Measurements from ENCODE around the gene MYO5B.

DNA sequence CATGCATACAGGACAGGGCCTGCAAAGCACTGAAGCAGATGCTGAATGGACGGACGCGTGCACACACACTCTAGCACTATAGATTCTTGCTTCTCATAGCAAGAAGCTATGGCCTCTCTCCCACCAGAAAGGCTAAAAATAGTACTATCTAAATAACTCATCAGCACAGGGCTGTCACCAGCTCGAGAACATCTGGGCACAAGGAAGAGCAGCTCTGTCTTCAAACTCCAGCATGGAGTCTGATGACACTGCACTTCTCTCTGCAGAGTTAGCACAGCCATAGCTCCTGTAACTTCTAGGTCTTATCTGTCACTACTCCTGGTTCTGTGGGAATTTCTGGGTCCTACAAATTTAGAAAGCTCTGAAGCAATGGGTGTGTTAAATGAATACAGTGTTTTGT is 123.5 kb downstream of the MYO5B start:
- TF ChIP-seq SIN3A (IDR thresholded peaks at IDR 0.05; ENCODE audit: borderline replicate concordance, low read depth, low read length) (no peak), TAF1 (IDR thresholded peaks at IDR 0.05; ENCODE audit: borderline replicate concordance, low read depth, low read length) (no peak), RFX5 (IDR thresholded peaks at IDR 0.05; ENCODE audit: low read length) (no peak), EZH2phosphoT487 (IDR thresholded peaks at IDR 0.05; ENCODE audit: borderline replicate concordance, low read depth) (no peak), SMC3 (IDR thresholded peaks at IDR 0.05; ENCODE audit: low read depth, low read length) (no peak), RCOR1 (IDR thresholded peaks at IDR 0.05; ENCODE audit: low read length) (no peak), JUND (IDR thresholded peaks at IDR 0.05) (no peak), RXRA (IDR thresholded peaks at IDR 0.05; ENCODE audit: borderline replicate concordance, low read depth) (no peak)
- TF ChIP-seq, protein P1, sequence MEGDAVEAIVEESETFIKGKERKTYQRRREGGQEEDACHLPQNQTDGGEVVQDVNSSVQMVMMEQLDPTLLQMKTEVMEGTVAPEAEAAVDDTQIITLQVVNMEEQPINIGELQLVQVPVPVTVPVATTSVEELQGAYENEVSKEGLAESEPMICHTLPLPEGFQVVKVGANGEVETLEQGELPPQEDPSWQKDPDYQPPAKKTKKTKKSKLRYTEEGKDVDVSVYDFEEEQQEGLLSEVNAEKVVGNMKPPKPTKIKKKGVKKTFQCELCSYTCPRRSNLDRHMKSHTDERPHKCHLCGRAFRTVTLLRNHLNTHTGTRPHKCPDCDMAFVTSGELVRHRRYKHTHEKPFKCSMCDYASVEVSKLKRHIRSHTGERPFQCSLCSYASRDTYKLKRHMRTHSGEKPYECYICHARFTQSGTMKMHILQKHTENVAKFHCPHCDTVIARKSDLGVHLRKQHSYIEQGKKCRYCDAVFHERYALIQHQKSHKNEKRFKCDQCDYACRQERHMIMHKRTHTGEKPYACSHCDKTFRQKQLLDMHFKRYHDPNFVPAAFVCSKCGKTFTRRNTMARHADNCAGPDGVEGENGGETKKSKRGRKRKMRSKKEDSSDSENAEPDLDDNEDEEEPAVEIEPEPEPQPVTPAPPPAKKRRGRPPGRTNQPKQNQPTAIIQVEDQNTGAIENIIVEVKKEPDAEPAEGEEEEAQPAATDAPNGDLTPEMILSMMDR (IDR thresholded peaks at IDR 0.05) = no peak
- TF ChIP-seq, protein P2, sequence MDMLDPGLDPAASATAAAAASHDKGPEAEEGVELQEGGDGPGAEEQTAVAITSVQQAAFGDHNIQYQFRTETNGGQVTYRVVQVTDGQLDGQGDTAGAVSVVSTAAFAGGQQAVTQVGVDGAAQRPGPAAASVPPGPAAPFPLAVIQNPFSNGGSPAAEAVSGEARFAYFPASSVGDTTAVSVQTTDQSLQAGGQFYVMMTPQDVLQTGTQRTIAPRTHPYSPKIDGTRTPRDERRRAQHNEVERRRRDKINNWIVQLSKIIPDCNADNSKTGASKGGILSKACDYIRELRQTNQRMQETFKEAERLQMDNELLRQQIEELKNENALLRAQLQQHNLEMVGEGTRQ (IDR thresholded peaks at IDR 0.05; ENCODE audit: borderline replicate concordance, low read depth, low read length) = no peak
- TF ChIP-seq, protein P3, sequence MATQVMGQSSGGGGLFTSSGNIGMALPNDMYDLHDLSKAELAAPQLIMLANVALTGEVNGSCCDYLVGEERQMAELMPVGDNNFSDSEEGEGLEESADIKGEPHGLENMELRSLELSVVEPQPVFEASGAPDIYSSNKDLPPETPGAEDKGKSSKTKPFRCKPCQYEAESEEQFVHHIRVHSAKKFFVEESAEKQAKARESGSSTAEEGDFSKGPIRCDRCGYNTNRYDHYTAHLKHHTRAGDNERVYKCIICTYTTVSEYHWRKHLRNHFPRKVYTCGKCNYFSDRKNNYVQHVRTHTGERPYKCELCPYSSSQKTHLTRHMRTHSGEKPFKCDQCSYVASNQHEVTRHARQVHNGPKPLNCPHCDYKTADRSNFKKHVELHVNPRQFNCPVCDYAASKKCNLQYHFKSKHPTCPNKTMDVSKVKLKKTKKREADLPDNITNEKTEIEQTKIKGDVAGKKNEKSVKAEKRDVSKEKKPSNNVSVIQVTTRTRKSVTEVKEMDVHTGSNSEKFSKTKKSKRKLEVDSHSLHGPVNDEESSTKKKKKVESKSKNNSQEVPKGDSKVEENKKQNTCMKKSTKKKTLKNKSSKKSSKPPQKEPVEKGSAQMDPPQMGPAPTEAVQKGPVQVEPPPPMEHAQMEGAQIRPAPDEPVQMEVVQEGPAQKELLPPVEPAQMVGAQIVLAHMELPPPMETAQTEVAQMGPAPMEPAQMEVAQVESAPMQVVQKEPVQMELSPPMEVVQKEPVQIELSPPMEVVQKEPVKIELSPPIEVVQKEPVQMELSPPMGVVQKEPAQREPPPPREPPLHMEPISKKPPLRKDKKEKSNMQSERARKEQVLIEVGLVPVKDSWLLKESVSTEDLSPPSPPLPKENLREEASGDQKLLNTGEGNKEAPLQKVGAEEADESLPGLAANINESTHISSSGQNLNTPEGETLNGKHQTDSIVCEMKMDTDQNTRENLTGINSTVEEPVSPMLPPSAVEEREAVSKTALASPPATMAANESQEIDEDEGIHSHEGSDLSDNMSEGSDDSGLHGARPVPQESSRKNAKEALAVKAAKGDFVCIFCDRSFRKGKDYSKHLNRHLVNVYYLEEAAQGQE (IDR thresholded peaks at IDR 0.05; ENCODE audit: low read depth, low read length) = no peak
- TF ChIP-seq, protein P4, sequence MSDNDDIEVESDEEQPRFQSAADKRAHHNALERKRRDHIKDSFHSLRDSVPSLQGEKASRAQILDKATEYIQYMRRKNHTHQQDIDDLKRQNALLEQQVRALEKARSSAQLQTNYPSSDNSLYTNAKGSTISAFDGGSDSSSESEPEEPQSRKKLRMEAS (IDR thresholded peaks at IDR 0.05; ENCODE audit: low read depth) = no peak

Data from SK-N-SH (cell line).